HL-60 (cell line): ENCODE results near the gene CEP89.

Experiments used
- DNase-seq, 2 experiments: peaks; one replicate each; pipeline ENCODE4 v3.0.0-alpha.2; 2010 to 2020; ENCODE audit warnings: low read depth in 1 of 2, low spot score in 1 of 2
- H3K27ac ChIP-seq: fragments of 250-450 bp; sonication (Bioruptor Pico); replicated peaks from 2 replicates; pipeline ENCODE4 v1.5.1; 2020; ENCODE audit warnings: mild to moderate bottlenecking, moderate library complexity
- H3K27me3 ChIP-seq: fragments of 250-450 bp; sonication (Bioruptor Pico); 2 replicates; pipeline ENCODE4 v1.5.1; 2021; ENCODE audit warnings: mild to moderate bottlenecking, moderate library complexity; ENCODE audit not compliant: insufficient read depth, poor library complexity, severe bottlenecking
- H3K4me3 ChIP-seq: replicated peaks from 2 replicates; pipeline ENCODE4 v1.5.1; 2011; ENCODE audit warnings: mild to moderate bottlenecking, control low read depth, low read length; ENCODE audit not compliant: insufficient read depth
- GABPA ChIP-seq: IDR thresholded peaks from 2 replicates; pipeline ENCODE4 v1.6.1; 2012; ENCODE audit warnings: low read depth
- POLR2AphosphoS5 ChIP-seq: IDR thresholded peaks from 2 replicates; pipeline ENCODE4 v1.6.1; 2012; ENCODE audit warnings: low read depth
- REST ChIP-seq: IDR thresholded peaks from 2 replicates; pipeline ENCODE4 v1.6.1; 2012; ENCODE audit warnings: low read depth; ENCODE audit not compliant: insufficient replicate concordance
- SPI1 ChIP-seq: IDR thresholded peaks from 2 replicates; pipeline ENCODE4 v1.6.1; 2012; ENCODE audit warnings: low read depth, mild to moderate bottlenecking, borderline replicate concordance
- TF ChIP-seq, protein P1 (sequence below): IDR thresholded peaks from one replicate; pipeline ENCODE4 v1.5.1; 2011; ENCODE audit warnings: low read length, control low read depth, inconsistent platforms; ENCODE audit not compliant: insufficient read depth

Gene CEP89

GRCh38 chr19:32910874-32911273 is 60.9 kb downstream of the CEP89 start:
- DNase-seq: no peak
- Histone ChIP-seq H3K27me3 (no peaks in the 10 kb centered on the region), H3K27ac (no peak overlapping the region), H3K4me3 (no peak overlapping the region)
- TF ChIP-seq GABPA: no peak
- TF ChIP-seq, protein P1, sequence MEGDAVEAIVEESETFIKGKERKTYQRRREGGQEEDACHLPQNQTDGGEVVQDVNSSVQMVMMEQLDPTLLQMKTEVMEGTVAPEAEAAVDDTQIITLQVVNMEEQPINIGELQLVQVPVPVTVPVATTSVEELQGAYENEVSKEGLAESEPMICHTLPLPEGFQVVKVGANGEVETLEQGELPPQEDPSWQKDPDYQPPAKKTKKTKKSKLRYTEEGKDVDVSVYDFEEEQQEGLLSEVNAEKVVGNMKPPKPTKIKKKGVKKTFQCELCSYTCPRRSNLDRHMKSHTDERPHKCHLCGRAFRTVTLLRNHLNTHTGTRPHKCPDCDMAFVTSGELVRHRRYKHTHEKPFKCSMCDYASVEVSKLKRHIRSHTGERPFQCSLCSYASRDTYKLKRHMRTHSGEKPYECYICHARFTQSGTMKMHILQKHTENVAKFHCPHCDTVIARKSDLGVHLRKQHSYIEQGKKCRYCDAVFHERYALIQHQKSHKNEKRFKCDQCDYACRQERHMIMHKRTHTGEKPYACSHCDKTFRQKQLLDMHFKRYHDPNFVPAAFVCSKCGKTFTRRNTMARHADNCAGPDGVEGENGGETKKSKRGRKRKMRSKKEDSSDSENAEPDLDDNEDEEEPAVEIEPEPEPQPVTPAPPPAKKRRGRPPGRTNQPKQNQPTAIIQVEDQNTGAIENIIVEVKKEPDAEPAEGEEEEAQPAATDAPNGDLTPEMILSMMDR: no peak
- TF ChIP-seq POLR2AphosphoS5: no peak
- no peak for TF ChIP-seq REST
- no peak for TF ChIP-seq SPI1

DNA sequence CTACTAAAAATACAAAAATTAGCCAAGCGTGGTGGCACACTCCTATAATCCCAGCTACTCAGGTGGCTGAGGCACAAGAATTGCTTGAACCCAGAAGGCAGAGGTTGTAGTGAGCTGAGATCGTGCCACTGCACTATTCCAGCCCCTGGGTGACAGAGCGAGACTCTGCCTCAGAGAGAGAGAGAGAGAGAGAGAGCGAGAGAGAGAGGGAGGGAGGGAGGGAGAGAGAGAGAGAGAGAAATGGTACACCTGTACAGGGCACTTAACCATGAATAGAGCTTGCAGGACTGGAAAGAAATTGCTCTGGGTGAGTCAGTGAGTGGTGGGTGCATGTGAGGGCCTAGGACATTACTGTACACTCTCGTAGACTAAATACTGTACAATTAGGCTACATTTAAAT is 61.7 kb downstream of the CEP89 start:
- Histone ChIP-seq H3K27me3 (no peaks in the 10 kb centered on the region), H3K4me3 (no peak overlapping the region), H3K27ac (no peak overlapping the region)
- no peak for DNase-seq
- no peak for TF ChIP-seq POLR2AphosphoS5
- TF ChIP-seq REST: no peak
- TF ChIP-seq, protein P1: no peak
- TF ChIP-seq GABPA: no peak
- no peak for TF ChIP-seq SPI1

- H3K4me3 ChIP-seq: no peak overlapping the region
- no peak for DNase-seq
- TF ChIP-seq GABPA: no peak
- TF ChIP-seq REST: no peak
- TF ChIP-seq SPI1: no peak
- TF ChIP-seq POLR2AphosphoS5: no peak
- TF ChIP-seq, protein P1: no peak
- no peaks in the 10 kb centered on the region for H3K27me3 ChIP-seq
- no peak overlapping the region for H3K27ac ChIP-seq
These were observed 62.5 kb downstream of the CEP89 start for GRCh38 chr19:32909257-32909656.
